HG03442 (cell line): Measurements from ENCODE around the gene ANAPC5.
"Not testable (repeated sequence)": the region's sequence is repeated elsewhere in the genome, so short reads cannot be mapped to it uniquely, and the experiment has no call there.

Experiments
- ATAC-seq: cut with Tn5 transposase; IDR thresholded peaks from one replicate; pipeline ENCODE4 v1.9.1; 2021; ENCODE audit warnings: mild to moderate bottlenecking, moderate library complexity; ENCODE audit not compliant: unreplicated experiment

ANAPC5 gene

GRCh38 chr12:121351820-121352681 lies at the start of gene ANAPC5:
Gene ANAPC5 (minus strand): TSS chr12:121352411. CDS start chr12:121352340, 71 bp downstream.
- peak; percentile 97 for ATAC-seq

GRCh38 chr12:121400332-121401139 lies 48.3 kb upstream of the ANAPC5 start:
- ATAC-seq, result peak; percentile 38

GRCh38 chr12:121399391-121400331 lies 47.5 kb upstream of the ANAPC5 start, which contains the start of gene RNF34:
Gene RNF34 (plus strand): TSS chr12:121400118. CDS start chr12:121400213, 95 bp downstream.
- peak; percentile 89 for ATAC-seq

- ATAC-seq, result no peak
These were observed 46.1 kb upstream of the ANAPC5 start for GRCh38 chr12:121398355-121398754.

GRCh38 chr12:121397521-121397920 lies 45.3 kb upstream of the ANAPC5 start:
- ATAC-seq, result no peak

GRCh38 chr12:121392325-121392716 lies 40.1 kb upstream of the ANAPC5 start:
- no peak for ATAC-seq

- ATAC-seq, result no peak
These were observed 39.6 kb upstream of the ANAPC5 start for GRCh38 chr12:121391619-121392324.

- no peak for ATAC-seq
These were observed 38.6 kb upstream of the ANAPC5 start for GRCh38 chr12:121390856-121391255.

GRCh38 chr12:121388421-121388981 lies 36.3 kb upstream of the ANAPC5 start:
- no peak for ATAC-seq

- not testable (repeated sequence) for ATAC-seq
These were observed 32.7 kb upstream of the ANAPC5 start for GRCh38 chr12:121384891-121385290.

GRCh38 chr12:121383601-121384021 lies 31.4 kb upstream of the ANAPC5 start:
- ATAC-seq, result no peak

GRCh38 chr12:121379945-121380344 lies 27.7 kb upstream of the ANAPC5 start:
- no peak for ATAC-seq

GRCh38 chr12:121378736-121379135 lies 26.5 kb upstream of the ANAPC5 start:
- no peak for ATAC-seq

- no peak for ATAC-seq
These were observed 24.8 kb upstream of the ANAPC5 start for GRCh38 chr12:121376754-121377697.

- not testable (repeated sequence) for ATAC-seq
These were observed 22.9 kb upstream of the ANAPC5 start for GRCh38 chr12:121374945-121375584.

- not testable (repeated sequence) for ATAC-seq
These were observed 22.1 kb upstream of the ANAPC5 start for GRCh38 chr12:121374336-121374735.

- no peak for ATAC-seq
These were observed 21.5 kb upstream of the ANAPC5 start for GRCh38 chr12:121373755-121374154.

- ATAC-seq, result no peak
These were observed 19.2 kb upstream of the ANAPC5 start for GRCh38 chr12:121371404-121371803.
